ENCODE measurements around the gene ELOF1. TPM values are rescaled to one million over a fixed set of nuclear protein-coding genes. Genes with fewer than 3 reads are reported as not detected.

Gene ELOF1
- total RNA-seq, 4 donors from 2014 or later = 19.9 to 29.2 (median 27.4) TPM

DNA sequence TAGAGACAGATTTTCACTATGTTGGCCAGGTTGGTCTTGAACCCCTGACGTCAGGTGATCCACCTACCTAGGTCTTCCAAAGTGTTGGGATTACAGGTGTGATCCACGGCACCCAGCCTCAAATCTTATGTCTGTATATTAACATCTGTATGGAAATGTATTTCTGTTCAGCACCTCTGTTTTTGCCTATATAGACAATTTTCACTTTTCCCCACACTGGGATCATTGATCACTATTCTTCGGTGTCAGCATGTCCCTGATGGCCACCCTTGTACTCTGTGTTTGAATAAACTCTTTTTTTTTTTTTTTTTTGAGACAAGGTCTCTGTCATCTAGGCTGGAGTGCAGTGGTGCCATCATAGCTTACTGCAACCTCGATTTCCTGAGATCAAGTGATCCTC is 35.1 kb upstream of the ELOF1 start:
- TF ChIP-seq, protein P1, sequence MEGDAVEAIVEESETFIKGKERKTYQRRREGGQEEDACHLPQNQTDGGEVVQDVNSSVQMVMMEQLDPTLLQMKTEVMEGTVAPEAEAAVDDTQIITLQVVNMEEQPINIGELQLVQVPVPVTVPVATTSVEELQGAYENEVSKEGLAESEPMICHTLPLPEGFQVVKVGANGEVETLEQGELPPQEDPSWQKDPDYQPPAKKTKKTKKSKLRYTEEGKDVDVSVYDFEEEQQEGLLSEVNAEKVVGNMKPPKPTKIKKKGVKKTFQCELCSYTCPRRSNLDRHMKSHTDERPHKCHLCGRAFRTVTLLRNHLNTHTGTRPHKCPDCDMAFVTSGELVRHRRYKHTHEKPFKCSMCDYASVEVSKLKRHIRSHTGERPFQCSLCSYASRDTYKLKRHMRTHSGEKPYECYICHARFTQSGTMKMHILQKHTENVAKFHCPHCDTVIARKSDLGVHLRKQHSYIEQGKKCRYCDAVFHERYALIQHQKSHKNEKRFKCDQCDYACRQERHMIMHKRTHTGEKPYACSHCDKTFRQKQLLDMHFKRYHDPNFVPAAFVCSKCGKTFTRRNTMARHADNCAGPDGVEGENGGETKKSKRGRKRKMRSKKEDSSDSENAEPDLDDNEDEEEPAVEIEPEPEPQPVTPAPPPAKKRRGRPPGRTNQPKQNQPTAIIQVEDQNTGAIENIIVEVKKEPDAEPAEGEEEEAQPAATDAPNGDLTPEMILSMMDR (IDR thresholded peaks at IDR 0.05; ENCODE audit: low read depth) = no peak

- TF ChIP-seq, protein P1 (IDR thresholded peaks at IDR 0.05; ENCODE audit: low read depth) = no peak
Measured at GRCh38 chr19:11587975-11588631, 29.1 kb upstream of the ELOF1 start.

GRCh38 chr19:11587302-11587974 is 28.4 kb upstream of the ELOF1 start:
- TF ChIP-seq, protein P1 (IDR thresholded peaks at IDR 0.05; ENCODE audit: low read depth) = no peak

DNA sequence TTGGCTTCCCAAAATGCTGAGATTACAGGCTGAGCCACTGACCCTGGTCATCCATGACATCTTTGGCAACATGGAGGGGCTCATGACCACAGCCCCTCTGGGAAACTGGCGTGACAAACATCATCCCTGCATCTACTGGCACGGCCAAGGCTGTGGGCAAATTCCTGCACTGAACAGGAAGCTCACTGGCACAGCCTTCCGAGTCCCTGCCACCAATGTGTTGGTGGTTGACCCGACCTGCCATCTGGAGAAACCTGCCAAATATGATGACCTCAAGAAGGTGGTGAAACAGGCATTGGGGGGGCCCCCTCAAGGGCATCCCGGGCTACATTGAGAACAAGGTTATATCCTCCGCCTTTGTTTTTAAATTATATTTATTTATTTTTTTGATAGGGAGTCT is 27.3 kb upstream of the ELOF1 start:
- TF ChIP-seq, protein P1 (IDR thresholded peaks at IDR 0.05; ENCODE audit: low read depth) = no peak

- TF ChIP-seq, protein P1 (IDR thresholded peaks at IDR 0.05; ENCODE audit: low read depth) = no peak
Measured at GRCh38 chr19:11581740-11582139, 22.7 kb upstream of the ELOF1 start.

DNA sequence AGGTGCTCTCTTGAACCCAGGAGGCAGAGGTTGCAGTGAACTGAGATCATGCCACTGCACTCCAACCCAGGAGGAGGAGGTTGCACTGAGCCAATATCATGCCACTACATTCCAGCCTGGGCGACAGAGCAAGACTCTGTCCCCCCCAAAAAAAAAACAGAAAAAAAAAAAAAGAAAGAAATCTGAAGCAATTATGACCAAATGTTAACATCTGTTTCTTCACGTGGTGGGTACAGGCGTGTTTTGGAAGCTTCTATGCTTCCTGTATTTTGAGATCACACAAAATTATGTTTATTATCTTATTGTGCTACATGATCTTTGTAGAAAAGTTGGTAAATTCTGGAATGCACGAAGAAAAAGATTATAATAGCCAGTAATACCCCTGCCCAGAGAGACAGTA is 21.1 kb upstream of the ELOF1 start:
- TF ChIP-seq, protein P1 (IDR thresholded peaks at IDR 0.05; ENCODE audit: low read depth) = no peak

GRCh38 chr19:11578258-11579142 is 19.5 kb upstream of the ELOF1 start:
- TF ChIP-seq, protein P1 (IDR thresholded peaks at IDR 0.05; ENCODE audit: low read depth) = no peak
